Natural killer cell treated with Interleukin-12 subunit alpha and Interleukin-12 subunit beta and Interleukin-15 and Interleukin-18, amount 100 ng/mL, for 72 hours (primary cell): ENCODE measurements around the gene ZNF639. TPM values are rescaled to one million over a fixed set of nuclear protein-coding genes. Genes with fewer than 3 reads are reported as not detected.

Experiments used
- total RNA-seq, 2 donors: library from RNA; stranded (reverse); gene quantifications; one replicate each; pipeline ENCODE4 v1.2.3, GENCODE V29; 2022

ZNF639 gene
- total RNA-seq, 2 donors from 2014 or later: 34.2 to 41.7 TPM

Other genes with a start within 250 kb of the ZNF639 start
- gene PIK3CA, start 174.7 kb upstream of the ZNF639 start, total RNA-seq: 10 to 100 TPM; 10.9 to 21.9 TPM
- 1 to 10 TPM; 2.0 to 2.1 TPM for gene KCNMB3, start 71.9 kb upstream of the ZNF639 start, total RNA-seq
- 10 to 100 TPM; 33.6 to 39.5 TPM for gene MFN1, start 24.7 kb downstream of the ZNF639 start, total RNA-seq
- gene GNB4, start 128.4 kb downstream of the ZNF639 start, total RNA-seq: 1 to 10 TPM; 7.2 TPM
- gene ACTL6A, start 239.9 kb downstream of the ZNF639 start, total RNA-seq: 10 to 100 TPM; 67.6 to 71.0 TPM